DMS153 treated with DMSO at 0.1 percent for 48 hours (cell line): ENCODE measurements around the gene EVA1A.

Source experiments
- DNase-seq: peaks from one replicate; lab custom pipeline; 2025; ENCODE audit not compliant: unreplicated experiment; lab: John Stamatoyannopoulos, UW

EVA1A gene

GRCh38 chr2:75592030-75592429 lies 31.3 kb upstream of the EVA1A start:
- peak; percentile 45 for DNase-seq

GRCh38 chr2:75589391-75590105 lies 28.8 kb upstream of the EVA1A start:
- no peak for DNase-seq

GRCh38 chr2:75587954-75588587 lies 27.3 kb upstream of the EVA1A start:
- DNase-seq: peak; percentile 64

GRCh38 chr2:75586971-75587370 lies 26.2 kb upstream of the EVA1A start:
- DNase-seq: no peak

GRCh38 chr2:75582840-75583239 lies 22.1 kb upstream of the EVA1A start:
- DNase-seq: no peak

GRCh38 chr2:75580606-75581005 lies 19.9 kb upstream of the EVA1A start:
- no peak for DNase-seq

GRCh38 chr2:75580156-75580555 lies 19.4 kb upstream of the EVA1A start:
- no peak for DNase-seq

GRCh38 chr2:75579186-75579585 lies 18.4 kb upstream of the EVA1A start:
- DNase-seq: no peak

GRCh38 chr2:75577280-75577679 lies 16.5 kb upstream of the EVA1A start:
- DNase-seq: no peak

GRCh38 chr2:75574106-75574505 lies 13.4 kb upstream of the EVA1A start:
- no peak for DNase-seq

GRCh38 chr2:75573145-75573878 lies 12.6 kb upstream of the EVA1A start:
- no peak for DNase-seq

GRCh38 chr2:75571730-75572430 lies 11.1 kb upstream of the EVA1A start:
- DNase-seq: no peak

GRCh38 chr2:75570948-75571729 lies 10.4 kb upstream of the EVA1A start:
- DNase-seq: no peak

- no peak for DNase-seq
These were observed 9.5 kb upstream of the EVA1A start for GRCh38 chr2:75570024-75570947.

- DNase-seq: no peak
These were observed 8.8 kb upstream of the EVA1A start for GRCh38 chr2:75569546-75569945.

GRCh38 chr2:75568174-75568573 lies 7.4 kb upstream of the EVA1A start:
- DNase-seq: no peak

- no peak for DNase-seq
These were observed 5.0 kb upstream of the EVA1A start for GRCh38 chr2:75565472-75566462.

GRCh38 chr2:75564713-75565359 lies 4.1 kb upstream of the EVA1A start:
- DNase-seq: no peak
